SK-N-MC (cell line): ENCODE results near the gene FAIM.

Source experiments
- EZH2 ChIP-seq: fragments of 200-600 bp; sonication (generic); IDR thresholded peaks from one replicate; pipeline ENCODE4 v1.6.1; 2017; ENCODE audit warnings: antibody characterized with exemption
- POLR2AphosphoS5 ChIP-seq: IDR thresholded peaks from 2 replicates; pipeline ENCODE4 v1.6.1; 2012; ENCODE audit warnings: mild to moderate bottlenecking, low read depth, low read length, borderline replicate concordance

DNA sequence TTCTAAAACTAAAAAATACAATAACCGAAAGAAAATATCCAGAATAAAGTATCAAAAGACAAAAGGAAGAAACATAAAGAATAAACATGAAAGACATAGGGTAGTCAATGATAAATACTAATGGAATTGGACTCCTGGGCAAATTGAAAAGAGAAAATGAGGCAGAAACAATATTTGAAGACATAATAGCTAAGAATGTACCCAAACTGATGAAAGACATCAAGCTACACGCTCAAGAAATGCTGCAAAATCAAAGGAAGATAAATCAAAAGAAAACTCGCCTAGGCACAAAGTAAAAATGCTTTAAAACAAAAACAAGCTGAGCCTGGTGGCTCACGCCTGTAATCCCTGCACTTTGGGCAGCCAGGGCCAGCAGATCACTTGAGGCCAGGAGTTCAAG, 49.4 kb upstream of the FAIM start:
- no peak for TF ChIP-seq POLR2AphosphoS5
- no peak for TF ChIP-seq EZH2
